Measurements from ENCODE around the gene EPB41L4B. TPM values are rescaled to one million over a fixed set of nuclear protein-coding genes. Genes with fewer than 3 reads are reported as not detected.

Gene EPB41L4B
- total RNA-seq, 1 experiment from 2014 or later = 6.5 TPM

DNA sequence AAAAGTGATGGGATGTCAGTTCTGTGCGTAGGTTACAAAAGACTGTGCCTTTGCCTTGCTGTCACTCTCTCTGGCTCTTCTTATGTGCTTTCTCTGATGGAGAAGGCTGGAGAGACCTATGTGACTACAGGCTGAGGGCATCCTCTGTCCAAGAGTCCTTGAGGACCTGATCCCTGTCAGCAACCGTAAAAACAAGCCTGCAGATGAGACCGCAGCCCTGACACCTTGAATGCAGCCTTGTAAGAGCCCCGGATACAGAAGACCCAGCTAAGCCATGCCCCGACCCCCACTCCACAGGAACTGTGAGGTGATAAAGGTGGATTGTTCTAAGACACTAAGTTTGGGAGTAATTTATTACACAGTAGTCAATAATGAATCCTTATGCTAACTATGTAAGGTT is 121.2 kb downstream of the EPB41L4B start:
- no peak for DNase-seq (ENCODE audit: low read depth)

DNA sequence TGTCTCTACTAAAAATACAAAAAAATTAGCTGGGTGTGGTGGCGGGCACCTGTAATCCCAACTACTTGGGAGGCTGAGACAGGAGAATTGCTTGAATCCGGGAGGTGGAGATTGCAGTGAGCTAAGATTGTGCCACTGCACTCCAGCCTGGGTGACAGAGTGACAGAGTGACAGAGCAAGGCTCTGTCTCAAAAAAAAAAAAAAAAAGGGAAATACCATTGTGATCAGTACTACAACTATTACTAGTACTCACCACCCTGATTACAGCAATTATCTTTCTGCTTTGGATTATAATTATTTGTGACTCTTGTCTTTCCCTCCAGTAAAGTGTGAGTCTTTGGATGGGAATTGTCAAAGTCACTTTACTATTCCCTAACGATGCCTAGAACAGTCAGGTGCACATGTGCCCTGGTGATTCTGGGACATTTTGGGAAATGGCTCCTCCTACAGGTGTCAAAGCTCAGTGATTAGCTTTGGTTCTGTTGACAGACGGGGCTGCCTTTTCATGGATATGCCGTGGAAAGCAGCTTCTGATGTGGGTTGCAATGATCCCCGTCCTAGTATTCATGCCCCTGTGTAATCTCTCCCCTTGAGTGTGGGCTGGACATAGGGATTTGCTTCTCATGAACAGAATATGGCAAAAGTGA is 122.0 kb downstream of the EPB41L4B start:
- peak; percentile 21 for DNase-seq (ENCODE audit: low read depth)

DNA sequence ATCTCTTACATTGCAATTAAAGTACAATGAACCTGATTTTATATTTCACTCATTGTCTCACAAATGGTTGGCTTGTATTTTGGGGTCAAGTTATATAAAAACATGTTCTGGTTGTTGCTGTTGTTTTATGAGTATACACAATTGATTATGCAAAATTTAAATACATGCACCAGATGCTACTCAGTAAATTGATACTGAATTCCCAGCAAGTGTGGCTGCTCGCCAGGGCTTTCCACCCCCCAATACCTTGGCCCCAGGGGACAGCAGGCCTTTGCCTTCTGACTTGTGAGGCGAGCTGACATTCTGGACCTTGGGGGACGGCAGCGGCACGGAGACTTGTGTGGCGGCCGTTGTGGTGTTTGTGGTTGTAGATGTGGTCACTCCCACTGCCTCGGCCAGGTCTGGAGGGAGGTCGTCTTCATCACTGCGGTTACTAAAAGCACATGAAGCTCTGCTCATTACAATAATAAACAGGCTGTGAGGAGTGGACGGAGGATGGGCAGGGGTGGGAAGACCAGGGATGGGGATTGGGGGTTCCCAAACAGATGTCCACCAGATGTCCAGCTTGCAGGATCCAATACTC is 126.8 kb downstream of the EPB41L4B start:
- peak; percentile 14 for DNase-seq (ENCODE audit: low read depth)

DNA sequence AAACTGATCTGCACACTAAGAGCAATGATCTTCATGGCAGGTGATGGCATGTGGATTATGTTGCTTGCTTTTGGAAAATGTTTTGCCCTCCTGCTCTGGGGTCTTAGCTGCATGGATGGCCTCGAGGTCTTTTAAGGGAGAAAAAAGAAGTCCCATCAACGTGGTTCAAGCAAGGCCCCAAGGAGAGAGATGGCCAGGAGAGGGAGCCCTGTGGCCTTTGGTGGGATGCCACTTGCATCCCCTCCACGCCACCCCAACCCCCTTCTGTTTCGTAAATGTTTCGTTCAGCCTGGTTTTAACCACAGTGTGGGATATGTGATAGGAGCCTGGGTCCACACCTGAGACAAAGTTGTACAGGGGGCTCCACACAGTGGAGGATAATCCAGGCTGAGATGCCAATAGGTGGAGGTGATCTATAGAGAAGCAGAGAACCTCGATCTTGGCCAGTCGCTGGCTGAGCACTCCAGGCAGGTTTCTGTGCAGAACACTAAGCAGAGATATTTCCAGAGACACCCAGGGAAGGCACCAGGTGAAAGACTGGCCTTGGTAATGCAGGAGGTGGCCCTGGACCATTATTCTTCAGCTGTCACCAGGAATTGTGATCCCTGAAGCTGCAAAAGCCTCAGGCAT is 128.0 kb downstream of the EPB41L4B start:
- peak; percentile 37 for DNase-seq (ENCODE audit: low read depth)

DNA sequence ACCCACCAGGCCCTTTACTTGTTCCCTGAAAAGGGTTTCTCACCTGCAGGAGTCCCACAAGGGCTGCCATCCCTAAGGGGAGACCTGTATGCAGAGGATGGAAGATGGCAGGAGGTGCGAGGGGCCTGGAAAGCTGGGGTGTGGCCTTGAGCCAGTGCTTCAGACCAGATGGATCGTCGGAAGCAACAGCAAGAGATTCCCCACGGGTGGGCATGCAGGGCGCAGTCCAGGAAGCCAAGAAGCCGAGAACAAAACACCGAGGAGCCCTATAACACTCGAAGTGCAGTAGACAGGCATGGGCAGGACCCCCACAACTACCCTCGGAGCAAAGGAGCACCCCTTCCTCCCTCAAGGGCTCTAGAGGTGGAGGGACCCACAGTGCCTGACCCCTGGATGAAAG is 129.1 kb downstream of the EPB41L4B start:
- no peak for DNase-seq (ENCODE audit: low read depth)

DNA sequence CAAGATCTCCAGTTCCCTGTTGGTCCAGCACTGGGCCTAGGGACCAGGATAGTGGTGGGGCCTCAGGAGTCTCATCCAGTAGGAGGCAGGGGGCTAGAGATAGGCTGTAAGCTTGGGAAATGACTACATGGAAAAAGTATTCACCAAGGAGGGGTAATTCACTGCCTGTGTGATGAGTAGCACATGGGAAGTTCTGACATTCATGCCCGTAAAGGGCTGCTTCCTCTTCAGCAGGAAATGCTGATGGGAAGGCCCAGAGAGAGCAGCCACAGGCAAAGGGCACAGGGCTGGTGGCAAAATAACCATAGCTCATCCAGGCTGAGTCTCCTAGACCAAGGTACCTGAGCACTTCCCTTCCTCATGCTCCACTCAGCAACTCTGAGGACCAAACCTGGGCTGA is 130.7 kb downstream of the EPB41L4B start:
- DNase-seq (ENCODE audit: low read depth) = peak; percentile 40

DNA sequence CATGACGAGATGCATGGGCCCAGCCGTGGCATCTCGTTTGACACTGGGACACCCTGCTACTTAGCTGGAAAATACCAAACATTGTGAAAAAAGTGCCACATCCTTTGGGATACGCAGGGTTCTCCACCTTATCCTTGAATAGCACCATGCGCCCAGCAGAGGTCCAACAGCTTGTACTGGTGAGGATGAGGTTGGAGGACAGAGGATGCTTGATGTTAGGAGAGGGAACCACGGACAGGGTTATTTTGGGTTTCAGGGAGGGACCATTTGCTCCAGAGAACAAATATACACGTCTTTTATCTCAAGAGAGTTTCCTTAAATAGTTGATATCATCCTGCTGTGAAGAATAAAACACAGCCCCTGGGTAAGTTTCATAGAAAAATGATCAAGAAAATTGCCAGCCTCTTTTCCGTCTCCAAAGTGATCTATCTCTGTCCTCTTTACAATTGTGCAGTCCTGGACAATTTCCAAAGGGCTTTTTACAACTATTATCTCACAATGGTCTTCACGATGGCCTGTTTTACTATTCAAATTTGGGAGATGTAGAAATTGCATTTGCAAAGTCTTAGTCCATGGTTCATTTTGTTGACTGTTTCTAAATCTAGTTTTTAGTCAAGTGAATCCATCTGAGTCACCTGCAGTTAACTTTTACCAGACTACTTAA is 133.9 kb downstream of the EPB41L4B start:
- DNase-seq (ENCODE audit: low read depth) = no peak

DNA sequence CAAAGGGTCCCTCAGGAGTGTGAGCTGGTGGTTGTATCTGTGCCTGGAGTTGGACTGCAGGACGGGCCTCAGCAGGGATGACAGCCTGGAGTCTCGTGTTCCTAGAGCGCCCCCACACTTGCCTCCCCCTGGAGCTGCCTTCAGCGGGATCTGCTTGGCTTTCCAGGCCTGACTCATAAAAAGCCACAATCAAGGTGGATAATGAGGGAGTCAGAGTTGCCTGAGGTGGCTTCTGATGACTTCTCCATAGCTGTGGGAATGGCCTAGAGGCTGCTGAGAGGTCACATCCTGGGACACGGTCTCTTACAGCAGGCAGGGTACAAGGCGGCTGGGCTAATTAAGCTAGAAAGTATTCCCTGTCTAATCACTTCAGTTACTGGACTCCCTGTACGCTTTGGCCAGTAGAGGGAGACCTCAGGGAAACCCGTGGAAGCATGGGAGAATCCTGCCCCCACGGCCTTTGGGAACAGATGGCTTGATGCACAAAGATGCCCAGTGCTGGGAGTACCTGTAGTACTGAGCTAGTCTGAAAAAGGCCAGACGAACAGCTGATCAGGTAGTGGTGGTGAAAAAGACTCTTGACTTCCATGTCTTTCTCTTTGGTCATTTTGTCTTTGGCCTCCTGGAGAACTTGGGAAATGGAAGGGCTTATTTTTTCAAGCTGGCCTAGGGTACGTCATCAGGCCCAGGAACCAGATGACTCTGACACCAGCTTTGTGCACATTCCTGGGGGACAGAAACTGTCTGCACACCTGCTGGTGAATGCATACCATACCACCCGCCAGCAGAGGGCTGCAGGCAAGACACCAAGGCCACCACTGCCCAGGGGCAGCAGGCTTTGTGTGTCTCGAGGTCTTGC is 137.7 kb downstream of the EPB41L4B start:
- DNase-seq (ENCODE audit: low read depth) = peak; percentile 82

DNA sequence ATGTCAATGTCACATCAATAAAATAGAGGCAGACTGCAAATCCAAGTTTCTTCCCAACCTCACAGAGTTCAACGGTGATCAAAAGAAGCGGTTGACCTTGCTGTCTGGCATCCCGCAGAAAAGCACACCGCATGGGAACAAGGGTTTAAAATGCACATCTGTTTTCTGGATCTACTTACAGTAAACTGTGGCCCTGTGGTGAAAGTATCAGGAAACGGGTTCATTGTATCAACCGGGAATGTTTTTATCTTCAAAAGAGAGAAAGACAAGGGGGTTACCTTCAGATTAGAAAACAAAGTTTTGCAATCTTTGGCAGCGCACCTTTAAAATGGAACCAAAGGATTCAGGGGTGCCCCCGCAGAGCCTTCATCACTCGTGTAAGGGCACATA is 138.3 kb downstream of the EPB41L4B start:
- DNase-seq (ENCODE audit: low read depth) = no peak

DNA sequence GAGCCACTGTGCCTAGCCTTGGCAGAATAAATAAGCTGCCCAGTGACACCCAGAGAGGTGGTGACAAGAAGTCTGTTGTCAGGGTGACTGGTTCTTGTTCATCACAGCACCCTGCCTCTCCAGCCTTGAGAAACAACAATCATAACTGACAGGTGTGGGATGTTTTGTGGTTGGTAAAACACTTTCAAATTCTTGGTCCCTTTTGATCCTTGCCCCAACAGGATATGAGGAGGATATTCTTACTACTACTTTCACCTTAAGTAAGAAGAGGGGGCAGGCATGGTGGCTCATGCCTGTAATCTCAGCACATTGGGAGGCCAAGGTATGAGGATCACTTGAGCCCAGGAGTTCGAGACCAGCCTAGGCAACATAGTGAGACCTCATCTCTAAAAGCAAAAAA is 139.6 kb downstream of the EPB41L4B start:
- DNase-seq (ENCODE audit: low read depth) = peak; percentile 17

DNA sequence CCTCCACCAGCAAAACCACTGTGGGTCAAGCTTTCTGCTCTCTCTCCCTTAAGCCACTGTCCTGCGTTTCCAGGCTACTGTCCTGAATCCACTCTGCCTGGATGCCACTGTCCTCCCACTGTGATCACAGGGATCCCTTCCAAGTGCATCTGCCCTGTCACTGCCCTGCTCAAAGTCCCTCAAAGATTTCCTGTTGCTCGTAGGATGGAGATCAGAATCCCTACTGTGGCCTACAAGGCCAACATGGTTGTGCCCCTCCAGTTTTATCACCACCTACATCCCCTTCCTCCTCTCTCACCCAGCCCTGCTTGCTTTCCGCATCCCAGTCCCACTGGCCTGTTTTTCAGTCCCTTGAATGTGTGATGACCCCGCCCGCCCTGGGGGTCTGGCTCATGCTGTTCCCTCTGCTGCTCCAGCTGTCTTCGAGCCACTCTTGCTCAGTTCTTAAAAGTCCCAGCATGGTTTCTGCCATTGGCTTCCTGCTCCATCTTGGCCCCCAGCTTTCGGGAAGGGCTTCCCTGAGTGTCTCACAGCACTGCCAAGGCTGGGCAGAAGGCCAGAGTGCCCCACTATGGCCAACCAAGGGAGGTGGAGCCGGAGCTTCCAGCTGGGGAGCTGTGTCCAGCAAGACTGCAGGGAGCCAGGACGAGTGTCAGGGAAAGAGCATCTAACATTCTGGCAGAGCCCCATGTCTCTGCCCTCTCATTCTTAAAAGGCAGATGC is 140.9 kb downstream of the EPB41L4B start:
- DNase-seq (ENCODE audit: low read depth) = peak; percentile 16

DNA sequence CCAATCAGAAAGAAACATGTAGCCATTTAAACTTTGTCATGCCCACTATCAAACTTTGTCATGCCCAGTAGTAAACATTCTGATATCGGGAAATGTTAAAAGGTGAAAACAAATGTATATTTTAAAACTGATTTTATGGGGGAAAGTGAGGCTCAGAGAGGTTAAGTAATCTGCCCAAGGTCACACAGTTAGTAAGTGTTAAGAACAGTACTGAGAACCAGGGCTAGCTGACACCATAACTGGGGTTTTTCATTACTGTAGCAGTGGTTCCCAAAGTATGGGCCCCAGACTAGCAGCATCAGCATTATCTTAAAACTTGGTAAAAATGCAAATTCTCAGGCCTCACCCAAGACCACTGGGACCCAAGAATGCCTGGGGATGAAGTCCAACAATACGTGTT is 143.9 kb downstream of the EPB41L4B start:
- no peak for DNase-seq (ENCODE audit: low read depth)

DNA sequence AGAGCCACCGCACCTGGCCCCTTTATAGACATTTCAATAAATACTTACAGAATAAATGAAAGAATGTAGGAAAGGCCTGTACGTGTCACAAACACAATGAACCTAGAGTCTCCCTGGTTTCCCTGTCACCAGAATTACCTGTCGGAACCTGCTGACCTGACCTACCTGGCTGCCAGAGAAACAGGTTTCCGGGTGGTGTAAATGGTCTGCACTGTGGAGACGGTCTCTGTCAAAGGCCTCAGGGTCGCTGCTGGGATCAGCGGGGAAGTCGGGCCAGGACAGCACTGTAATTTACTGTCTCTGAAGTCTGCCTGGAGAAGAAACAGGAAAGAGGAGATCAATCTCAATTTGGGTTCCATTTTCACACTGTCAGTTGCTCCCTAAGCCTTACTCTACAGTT is 144.5 kb downstream of the EPB41L4B start:
- no peak for DNase-seq (ENCODE audit: low read depth)

DNA sequence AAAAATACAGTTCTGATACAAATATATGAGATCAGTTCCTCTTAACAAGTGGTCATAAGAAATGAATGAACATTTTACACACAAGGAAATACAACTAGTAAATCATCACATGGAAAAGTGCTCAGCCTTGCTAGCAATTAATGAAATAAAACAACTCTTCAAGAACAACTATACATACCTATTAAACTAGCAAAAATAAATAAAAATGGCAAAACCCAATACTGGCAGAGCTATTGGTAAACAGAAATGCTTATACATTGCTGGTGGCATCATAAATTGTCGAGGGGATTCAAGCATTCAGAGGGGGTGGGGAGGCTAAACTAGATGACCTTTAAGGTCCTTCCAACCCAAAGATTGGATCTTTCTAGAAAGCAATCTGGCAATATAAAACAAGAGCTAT is 147.9 kb downstream of the EPB41L4B start:
- DNase-seq (ENCODE audit: low read depth) = no peak

DNA sequence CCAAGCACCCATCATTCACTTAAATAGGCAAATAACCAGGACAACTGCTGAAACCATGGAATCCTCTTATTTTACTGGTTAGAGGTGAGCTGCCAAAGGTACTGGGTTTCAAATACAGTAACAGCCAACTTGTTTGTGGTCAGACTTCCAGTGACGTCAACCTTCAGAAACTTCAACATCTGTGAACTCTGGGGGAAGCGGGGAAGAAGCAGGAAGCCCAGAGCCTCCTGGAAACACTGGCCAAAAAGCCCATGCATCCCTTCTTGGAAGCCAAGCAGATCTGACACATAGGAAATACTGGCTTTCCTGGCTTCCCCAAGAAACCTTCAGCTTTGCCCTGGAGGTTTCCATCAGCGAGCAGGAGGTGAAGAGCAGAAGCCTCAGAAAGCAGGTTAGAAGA is 148.9 kb downstream of the EPB41L4B start:
- DNase-seq (ENCODE audit: low read depth) = peak; percentile 89

DNA sequence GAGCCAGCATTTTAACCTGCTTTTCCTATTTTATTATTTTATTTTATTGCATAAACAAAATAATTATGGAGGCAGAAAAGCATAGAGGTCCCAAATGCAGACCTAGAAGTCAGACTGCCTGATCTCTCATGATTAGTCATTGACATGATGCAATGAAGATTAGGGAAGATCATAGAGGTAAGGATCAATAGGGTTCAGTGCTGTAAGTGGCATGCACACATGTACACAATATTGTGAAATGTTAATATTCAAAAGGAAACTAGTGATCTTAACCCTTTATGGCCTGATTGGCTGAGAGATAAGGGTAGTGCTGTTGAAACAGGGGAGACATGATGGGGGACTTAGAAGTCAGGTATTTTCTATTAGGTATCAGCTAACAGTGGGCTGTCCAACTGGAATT is 152.7 kb downstream of the EPB41L4B start:
- DNase-seq (ENCODE audit: low read depth) = no peak

DNA sequence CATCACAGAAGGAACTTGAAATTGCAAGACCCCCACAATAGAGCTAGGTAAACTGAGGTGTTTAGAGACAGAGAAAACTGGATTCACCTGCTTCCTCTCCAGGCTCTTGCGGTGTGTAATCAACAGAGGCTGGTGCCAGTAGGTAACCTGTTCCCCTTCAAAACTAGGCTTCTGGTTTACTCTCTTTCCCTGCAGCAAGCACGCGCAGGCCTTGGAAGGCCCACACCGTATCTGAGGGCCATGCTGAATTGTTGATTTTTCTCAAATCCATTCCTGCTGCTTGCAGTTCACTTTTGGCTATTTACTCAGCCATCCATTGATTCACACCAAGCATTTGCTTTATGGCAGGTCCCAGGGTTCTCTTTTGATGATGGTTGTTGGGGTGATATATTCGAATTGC is 153.1 kb downstream of the EPB41L4B start:
- DNase-seq (ENCODE audit: low read depth) = no peak

DNA sequence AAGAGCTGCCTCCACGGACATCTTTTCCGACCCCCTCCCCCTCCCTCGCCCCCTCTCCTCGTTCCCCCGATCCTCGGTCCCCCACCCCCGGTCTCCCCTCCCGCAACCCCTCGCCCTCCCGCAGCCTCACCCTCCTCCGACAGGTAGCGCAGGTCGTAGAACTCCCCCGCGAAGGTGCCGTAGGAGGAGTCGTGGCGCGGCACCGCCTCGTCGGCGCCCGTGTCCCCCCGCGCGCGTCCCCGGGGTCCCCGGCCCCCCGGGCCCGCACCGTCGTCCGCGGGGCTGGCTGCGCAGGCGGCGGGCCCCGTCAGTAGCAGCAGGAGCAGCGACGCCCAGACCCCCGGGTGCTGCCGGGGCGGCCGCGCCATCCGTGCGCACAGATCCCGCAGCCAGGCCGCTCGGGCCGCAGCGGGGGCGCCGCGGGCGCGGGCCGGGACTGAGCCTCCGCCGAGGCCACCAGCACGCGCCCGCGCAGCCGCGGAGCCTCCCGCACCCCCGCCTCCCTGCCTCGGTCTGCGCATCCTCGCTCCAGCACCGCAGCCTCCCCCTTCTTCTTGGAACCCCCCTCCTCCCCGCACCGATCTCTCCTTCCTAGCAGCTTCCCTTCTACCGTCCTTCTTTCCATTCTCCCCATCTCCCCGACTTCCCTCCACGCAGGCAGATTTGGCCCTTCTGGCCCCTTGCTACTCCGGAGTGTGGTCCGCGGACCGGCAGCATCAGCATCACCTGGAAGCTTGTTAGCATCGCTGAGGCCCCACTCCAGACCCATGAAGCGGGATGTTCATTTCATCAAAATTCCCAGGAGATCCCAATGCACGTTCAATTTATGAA is 153.9 kb downstream of the EPB41L4B start, which contains the start of gene FRRS1L:
Gene FRRS1L, minus strand, starts transcription at position 479 of the 831 bp plus-strand sequence. Its CDS starts 111 bp downstream, at position 368.
- DNase-seq (ENCODE audit: low read depth) = no peak

DNA sequence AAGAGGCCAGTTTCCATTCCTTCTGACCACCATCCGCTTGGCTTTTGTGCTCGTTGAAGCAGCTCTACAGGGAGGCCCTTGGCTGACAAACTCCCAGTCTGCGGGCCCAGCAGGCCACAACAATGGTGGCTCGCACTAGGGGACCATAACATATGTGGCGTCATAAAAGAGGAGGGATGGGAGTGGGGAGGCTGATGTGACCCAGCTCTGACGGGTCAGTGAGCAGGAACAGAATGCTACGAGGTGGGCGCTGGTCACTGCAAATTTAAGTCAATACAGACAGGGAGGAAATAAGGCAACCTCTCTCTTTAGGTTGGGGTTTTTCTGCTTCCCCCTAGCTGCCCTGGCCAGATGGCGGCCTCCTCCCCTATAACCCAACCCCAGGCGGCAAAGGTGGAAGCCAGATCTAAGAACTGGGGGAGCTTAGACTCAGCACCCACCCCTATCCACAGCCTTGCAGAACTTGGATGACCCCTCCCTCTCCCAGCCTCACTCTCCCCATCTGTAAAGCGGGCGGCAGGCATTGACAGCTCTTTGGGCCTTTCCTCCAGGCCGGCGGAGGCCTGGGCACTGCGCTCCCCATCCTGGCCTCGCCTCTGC is 154.6 kb downstream of the EPB41L4B start:
- DNase-seq (ENCODE audit: low read depth) = no peak

DNA sequence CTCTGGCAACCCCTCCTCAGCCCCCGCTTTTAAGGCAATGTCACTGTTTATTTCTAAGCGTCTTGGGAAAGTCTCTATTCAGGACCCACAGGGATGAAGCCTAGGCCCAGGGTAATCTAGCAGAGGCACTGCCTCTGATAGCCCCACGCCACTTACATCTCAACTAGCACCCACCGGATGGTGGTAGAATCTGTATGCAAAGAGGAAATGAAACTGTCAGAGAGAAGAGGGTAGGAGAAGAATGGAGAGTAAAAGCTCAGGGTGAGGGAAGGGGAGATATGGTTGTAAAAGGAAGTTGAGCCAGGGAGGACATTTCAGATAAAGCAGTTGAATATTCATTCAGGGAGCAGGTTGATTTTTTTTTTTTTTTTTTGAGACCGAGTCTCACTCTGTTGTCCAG is 156.8 kb downstream of the EPB41L4B start:
- no peak for DNase-seq (ENCODE audit: low read depth)

Measured in M059J (cell line).